Measurements from ENCODE around the gene ABCB6.

GRCh38 chr2:219161097-219161496 is 57.7 kb downstream of the ABCB6 start:
- TF ChIP-seq, protein P1, sequence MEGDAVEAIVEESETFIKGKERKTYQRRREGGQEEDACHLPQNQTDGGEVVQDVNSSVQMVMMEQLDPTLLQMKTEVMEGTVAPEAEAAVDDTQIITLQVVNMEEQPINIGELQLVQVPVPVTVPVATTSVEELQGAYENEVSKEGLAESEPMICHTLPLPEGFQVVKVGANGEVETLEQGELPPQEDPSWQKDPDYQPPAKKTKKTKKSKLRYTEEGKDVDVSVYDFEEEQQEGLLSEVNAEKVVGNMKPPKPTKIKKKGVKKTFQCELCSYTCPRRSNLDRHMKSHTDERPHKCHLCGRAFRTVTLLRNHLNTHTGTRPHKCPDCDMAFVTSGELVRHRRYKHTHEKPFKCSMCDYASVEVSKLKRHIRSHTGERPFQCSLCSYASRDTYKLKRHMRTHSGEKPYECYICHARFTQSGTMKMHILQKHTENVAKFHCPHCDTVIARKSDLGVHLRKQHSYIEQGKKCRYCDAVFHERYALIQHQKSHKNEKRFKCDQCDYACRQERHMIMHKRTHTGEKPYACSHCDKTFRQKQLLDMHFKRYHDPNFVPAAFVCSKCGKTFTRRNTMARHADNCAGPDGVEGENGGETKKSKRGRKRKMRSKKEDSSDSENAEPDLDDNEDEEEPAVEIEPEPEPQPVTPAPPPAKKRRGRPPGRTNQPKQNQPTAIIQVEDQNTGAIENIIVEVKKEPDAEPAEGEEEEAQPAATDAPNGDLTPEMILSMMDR (IDR thresholded peaks at IDR 0.05) = no peak
- no peak for TF ChIP-seq POLR2A (IDR thresholded peaks at IDR 0.05)

All from breast epithelium (tissue), 3 donors.